A549 (cell line): Measurements from ENCODE around the gene TP73.

ENCODE experiments used
- EP300 ChIP-seq, 2 experiments: fragments of >200 bp; sonication (Bioruptor Twin); formaldehyde crosslinking; IDR thresholded peaks; 2 replicates in 1 of 2; 3 replicates in 1 of 2; pipeline ENCODE4 v1.6.1; 2016 to 2017
- POLR2A ChIP-seq: IDR thresholded peaks from 2 replicates; pipeline ENCODE4 v1.6.1; 2012; ENCODE audit warnings: mild to moderate bottlenecking, low read length
- SMC3 ChIP-seq: fragments of >200 bp; sonication (Bioruptor Twin); formaldehyde crosslinking; IDR thresholded peaks from 3 replicates; pipeline ENCODE4 v1.6.1; 2018; ENCODE audit warnings: inconsistent platforms
- ZNF302 ChIP-seq: fragments of 250-450 bp; sonication (Bioruptor Pico); IDR thresholded peaks from 2 replicates; pipeline ENCODE4 v1.9.0; 2021; ENCODE audit warnings: inconsistent platforms, mild to moderate bottlenecking, moderate library complexity
- TF ChIP-seq, protein P1 (sequence below): fragments of >200 bp; sonication (Bioruptor Twin); formaldehyde crosslinking; IDR thresholded peaks from 3 replicates; pipeline ENCODE4 v1.5.1; 2016
- TF ChIP-seq, protein P2 (sequence below): fragments of >200 bp; sonication (Bioruptor Twin); formaldehyde crosslinking; IDR thresholded peaks from 2 replicates; pipeline ENCODE4 v1.6.1; 2016
- TF ChIP-seq, protein P3 (sequence below): IDR thresholded peaks from 2 replicates; pipeline ENCODE4 v1.6.1; 2012

DNA sequence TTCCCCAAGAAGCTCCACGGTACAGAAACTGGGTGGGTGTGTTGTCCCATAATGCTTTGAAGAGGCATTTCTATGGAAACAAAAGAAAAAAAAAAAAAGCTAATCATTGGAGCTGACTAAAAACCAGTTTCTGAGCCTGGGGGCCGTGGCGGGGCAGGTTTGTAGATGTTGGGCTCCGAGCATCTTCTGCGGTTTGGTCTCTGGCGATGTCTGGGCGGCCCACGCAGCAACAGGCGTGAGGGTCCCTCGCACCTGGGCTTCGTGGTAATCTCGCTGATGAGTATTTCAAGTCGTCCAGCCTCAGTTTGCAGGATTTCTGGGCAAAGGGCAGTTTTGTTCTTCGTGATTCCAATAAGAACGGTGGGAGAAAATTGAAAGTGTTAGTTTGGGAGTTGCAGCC, 6.8 kb downstream of the TP73 start:
- TF ChIP-seq POLR2A (no peak), SMC3 (no peak), EP300 (IDR thresholded peaks at IDR 0.05) (no peak), ZNF302 (CRISPR knock-in tag) (no peak)
- TF ChIP-seq, protein P1, sequence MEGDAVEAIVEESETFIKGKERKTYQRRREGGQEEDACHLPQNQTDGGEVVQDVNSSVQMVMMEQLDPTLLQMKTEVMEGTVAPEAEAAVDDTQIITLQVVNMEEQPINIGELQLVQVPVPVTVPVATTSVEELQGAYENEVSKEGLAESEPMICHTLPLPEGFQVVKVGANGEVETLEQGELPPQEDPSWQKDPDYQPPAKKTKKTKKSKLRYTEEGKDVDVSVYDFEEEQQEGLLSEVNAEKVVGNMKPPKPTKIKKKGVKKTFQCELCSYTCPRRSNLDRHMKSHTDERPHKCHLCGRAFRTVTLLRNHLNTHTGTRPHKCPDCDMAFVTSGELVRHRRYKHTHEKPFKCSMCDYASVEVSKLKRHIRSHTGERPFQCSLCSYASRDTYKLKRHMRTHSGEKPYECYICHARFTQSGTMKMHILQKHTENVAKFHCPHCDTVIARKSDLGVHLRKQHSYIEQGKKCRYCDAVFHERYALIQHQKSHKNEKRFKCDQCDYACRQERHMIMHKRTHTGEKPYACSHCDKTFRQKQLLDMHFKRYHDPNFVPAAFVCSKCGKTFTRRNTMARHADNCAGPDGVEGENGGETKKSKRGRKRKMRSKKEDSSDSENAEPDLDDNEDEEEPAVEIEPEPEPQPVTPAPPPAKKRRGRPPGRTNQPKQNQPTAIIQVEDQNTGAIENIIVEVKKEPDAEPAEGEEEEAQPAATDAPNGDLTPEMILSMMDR: no peak
- TF ChIP-seq, protein P2, sequence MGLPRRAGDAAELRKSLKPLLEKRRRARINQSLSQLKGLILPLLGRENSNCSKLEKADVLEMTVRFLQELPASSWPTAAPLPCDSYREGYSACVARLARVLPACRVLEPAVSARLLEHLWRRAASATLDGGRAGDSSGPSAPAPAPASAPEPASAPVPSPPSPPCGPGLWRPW: no peak
- TF ChIP-seq, protein P3, sequence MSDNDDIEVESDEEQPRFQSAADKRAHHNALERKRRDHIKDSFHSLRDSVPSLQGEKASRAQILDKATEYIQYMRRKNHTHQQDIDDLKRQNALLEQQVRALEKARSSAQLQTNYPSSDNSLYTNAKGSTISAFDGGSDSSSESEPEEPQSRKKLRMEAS: no peak
